Keratinocyte (primary cell): ENCODE results near the gene GRIA2. TPM values are rescaled to one million over a fixed set of nuclear protein-coding genes. Genes with fewer than 3 reads are reported as not detected.

Source experiments
- DNase-seq: peaks from one replicate; pipeline ENCODE4 v3.0.0-alpha.2; 2011; ENCODE audit warnings: low read depth, missing footprints, low spot score
- FAIRE-seq: peaks from 2 replicates; lab custom pipeline; 2011; peaks lifted over from hg19 to GRCh38; lab: Jason Lieb, UNC
- H2AFZ ChIP-seq: 2 replicates; pipeline ENCODE4 v1.6.0; 2012; ENCODE audit warnings: low read length, control low read depth, inconsistent platforms; ENCODE audit not compliant: control insufficient read depth
- H3K27ac ChIP-seq: 2 replicates; pipeline ENCODE4 v1.5.1; 2011; ENCODE audit warnings: low read length; ENCODE audit not compliant: control insufficient read depth, insufficient read depth
- H3K27me3 ChIP-seq: 3 replicates; pipeline ENCODE4 v1.6.0; 2011; ENCODE audit warnings: low read length; ENCODE audit not compliant: control insufficient read depth, insufficient read depth; ENCODE audit errors: extremely low read depth
- H3K36me3 ChIP-seq, 2 experiments: 2 replicates in 1 of 2; 3 replicates in 1 of 2; pipeline ENCODE4 v1.5.1; 2011; ENCODE audit warnings: low read length in 2 of 2, mild to moderate bottlenecking in 1 of 2; ENCODE audit not compliant: control insufficient read depth in 2 of 2, insufficient read depth in 2 of 2; ENCODE audit errors: extremely low read depth in 1 of 2
- H3K4me1 ChIP-seq: 3 replicates; pipeline ENCODE4 v1.5.1; 2011; ENCODE audit warnings: low read length; ENCODE audit not compliant: control insufficient read depth, insufficient read depth; ENCODE audit errors: extremely low read depth
- H3K4me2 ChIP-seq: 3 replicates; pipeline ENCODE4 v1.6.0; 2011; ENCODE audit warnings: low read depth, low read length; ENCODE audit not compliant: control insufficient read depth, insufficient read depth; ENCODE audit errors: extremely low read depth
- H3K4me3 ChIP-seq, 3 experiments: fragments of 200-600 bp in 1 of 3; sonication (generic) in 1 of 3; 2 replicates in 2 of 3; 3 replicates in 1 of 3; pipeline ENCODE4 v1.5.1; 2011 to 2016; ENCODE audit warnings: low read length in 3 of 3, mild to moderate bottlenecking in 3 of 3, control low read depth in 2 of 3, inconsistent platforms in 1 of 3, low read depth in 1 of 3, mixed read lengths in 1 of 3, mixed run types in 1 of 3, moderate library complexity in 1 of 3; ENCODE audit not compliant: control insufficient read depth in 2 of 3, insufficient read depth in 2 of 3; ENCODE audit errors: extremely low read depth in 1 of 3
- H3K79me2 ChIP-seq: 2 replicates; pipeline ENCODE4 v1.6.0; 2012; ENCODE audit warnings: low read length; ENCODE audit not compliant: control insufficient read depth, insufficient read depth
- H3K9ac ChIP-seq: 3 replicates; pipeline ENCODE4 v1.6.0; 2011; ENCODE audit warnings: low read length; ENCODE audit not compliant: control insufficient read depth, insufficient read depth; ENCODE audit errors: extremely low read depth
- H3K9me1 ChIP-seq: 3 replicates; pipeline ENCODE4 v1.6.0; 2011; ENCODE audit warnings: low read length; ENCODE audit not compliant: control insufficient read depth, insufficient read depth; ENCODE audit errors: extremely low read depth
- H3K9me3 ChIP-seq: 2 replicates; pipeline ENCODE4 v1.5.1; 2012; ENCODE audit warnings: low read depth, low read length; ENCODE audit not compliant: control insufficient read depth
- H4K20me1 ChIP-seq: 3 replicates; pipeline ENCODE4 v1.6.0; 2011; ENCODE audit warnings: low read length; ENCODE audit not compliant: control insufficient read depth, insufficient read depth; ENCODE audit errors: extremely low read depth
- CTCF ChIP-seq, 3 experiments: IDR thresholded peaks in 1 of 3; conservative IDR thresholded peaks in 1 of 3; optimal IDR thresholded peaks in 1 of 3; 2 replicates in 2 of 3; 3 replicates in 1 of 3; pipeline versions ENCODE3 to v1.5.1; 2011; ENCODE audit warnings: low read length in 3 of 3, mild to moderate bottlenecking in 3 of 3, moderate library complexity in 2 of 3, control low read depth in 1 of 3, inconsistent platforms in 1 of 3; ENCODE audit not compliant: insufficient read depth in 2 of 3; ENCODE audit errors: extremely low read depth in 1 of 3
- EZH2 ChIP-seq: IDR thresholded peaks from one replicate; pipeline ENCODE4 v1.6.1; 2012; ENCODE audit warnings: inconsistent platforms, mild to moderate bottlenecking, low read length, moderate library complexity
- dilution Hi-C: fragments of 300-500 bp; cut with MboI; formaldehyde crosslinking; loops from one replicate; pipeline ENCODE4 v1.7.0; 2020; ENCODE audit warnings: low sequenced_read_pairs; ENCODE audit not compliant: extremely low pct_ligation_motif_present
- polyA plus RNA-seq, 5 experiments: library from polyadenylated mRNA; depleted of rRNA in 3 of 5; stranded (reverse) in 3 of 5; stranded (forward) in 1 of 5; unstranded in 1 of 5; fragments of >200 nt; gene quantifications; 1 replicate in 1 of 5; 2 replicates in 3 of 5; 3 replicates in 1 of 5; pipeline versions ENCODE4 v1.2.1 to v1.2.3, GENCODE V29; 2011 to 2012; ENCODE audit warnings: missing spikeins in 2 of 5, low read depth in 1 of 5, low replicate concordance in 1 of 5

The GRIA2 gene
- polyA plus RNA-seq, 1 donor (not counting 4 experiments of a cell fraction or from before 2014, with no cell fraction given), result not detected

GRCh38 chr4:157320092-157320491 lies 99.6 kb downstream of the GRIA2 start:
- Histone ChIP-seq H3K9me1 (no peaks in the 10 kb centered on the region), H3K27ac (no peak overlapping the region), H3K4me2 (no peak overlapping the region), H3K4me1 (no peaks in the 10 kb centered on the region), H3K27me3 (no peaks in the 10 kb centered on the region), H3K9me3 (no peaks in the 10 kb centered on the region), H3K79me2 (no peaks in the 10 kb centered on the region), H3K4me3 (no peak overlapping the region), H3K36me3 (no peaks in the 10 kb centered on the region), H3K9ac (no peak overlapping the region), H2AFZ (no peak overlapping the region), H4K20me1 (no peaks in the 10 kb centered on the region)
- FAIRE-seq (no peak), DNase-seq (no peak)
- dilution Hi-C loops, result no loop called here
- TF ChIP-seq EZH2 (no peak), CTCF (optimal IDR thresholded peaks at IDR 0.05 in 1 of 3, IDR thresholded peaks at IDR 0.05 in 1 of 3, conservative IDR thresholded peaks at IDR 0.05 in 1 of 3; ENCODE audit: extremely low read depth in 1 of 3, insufficient read depth in 2 of 3, low read length in 3 of 3) (no peak)

- Histone ChIP-seq H3K36me3 (no peaks in the 10 kb centered on the region), H3K4me2 (no peak overlapping the region), H3K9ac (no peak overlapping the region), H2AFZ (no peak overlapping the region), H3K27ac (no peak overlapping the region), H3K9me1 (no peaks in the 10 kb centered on the region), H3K27me3 (no peaks in the 10 kb centered on the region), H3K4me1 (no peaks in the 10 kb centered on the region), H3K4me3 (no peak overlapping the region), H4K20me1 (no peaks in the 10 kb centered on the region), H3K9me3 (no peaks in the 10 kb centered on the region), H3K79me2 (no peaks in the 10 kb centered on the region)
- DNase-seq (no peak), FAIRE-seq (no peak)
- TF ChIP-seq EZH2 (no peak), CTCF (optimal IDR thresholded peaks at IDR 0.05 in 1 of 3, IDR thresholded peaks at IDR 0.05 in 1 of 3, conservative IDR thresholded peaks at IDR 0.05 in 1 of 3; ENCODE audit: extremely low read depth in 1 of 3, insufficient read depth in 2 of 3, low read length in 3 of 3) (no peak)
- dilution Hi-C loops, result no loop called here
Measured at GRCh38 chr4:157327666-157328065, 107.1 kb downstream of the GRIA2 start.
